GM18505 (cell line): ENCODE measurements around the gene JAKMIP3.

Experiments used
- ATAC-seq: cut with Tn5 transposase; IDR thresholded peaks from one replicate; pipeline ENCODE4 v1.9.1; 2021; ENCODE audit not compliant: unreplicated experiment
- POLR2A ChIP-seq: IDR thresholded peaks from 4 replicates; pipeline ENCODE4 v1.6.1; 2011; ENCODE audit warnings: borderline replicate concordance; ENCODE audit not compliant: insufficient read depth, insufficient read length; ENCODE audit errors: extremely low read depth

The JAKMIP3 gene

DNA sequence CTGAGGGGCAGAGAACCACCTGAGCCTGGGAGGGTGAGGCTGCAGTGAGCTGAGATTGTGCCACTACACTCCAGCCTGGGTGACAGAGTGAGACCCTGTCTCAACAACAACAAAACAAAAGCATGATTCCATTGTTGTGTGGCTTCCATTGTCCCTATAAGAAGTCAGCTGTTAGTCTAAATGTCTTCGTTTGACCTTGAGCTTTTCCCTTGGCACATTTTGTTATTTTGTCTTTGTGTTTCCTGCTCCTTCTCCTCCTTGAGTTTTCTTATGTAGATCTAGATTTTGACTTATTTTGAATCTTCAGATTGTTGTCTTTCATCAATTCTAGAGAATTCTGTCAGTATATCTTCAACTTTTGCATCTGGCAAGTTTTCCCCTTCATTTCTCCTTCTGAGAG is 13.6 kb upstream of the JAKMIP3 start:
- ATAC-seq = no peak
- no peak for TF ChIP-seq POLR2A

DNA sequence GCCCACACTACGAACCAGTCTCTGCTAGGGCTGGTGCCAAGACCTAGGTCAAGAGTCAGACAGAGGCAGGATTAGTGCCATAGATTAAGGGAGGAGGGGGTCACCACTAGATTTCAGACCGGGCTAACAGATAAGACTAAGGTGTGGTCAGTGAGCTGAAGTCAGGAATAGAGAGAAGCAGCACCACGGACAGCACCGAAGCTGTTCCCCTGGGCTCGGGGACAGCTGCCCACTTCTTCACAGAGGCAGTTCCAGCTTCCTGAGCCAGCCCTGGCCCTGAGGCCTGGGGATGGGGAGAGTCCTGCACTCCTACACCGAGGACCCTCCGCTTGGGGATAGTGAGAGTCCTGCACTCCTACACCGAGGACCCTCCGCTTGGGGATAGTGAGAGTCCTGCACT is 11.2 kb upstream of the JAKMIP3 start:
- ATAC-seq = no peak
- no peak for TF ChIP-seq POLR2A

DNA sequence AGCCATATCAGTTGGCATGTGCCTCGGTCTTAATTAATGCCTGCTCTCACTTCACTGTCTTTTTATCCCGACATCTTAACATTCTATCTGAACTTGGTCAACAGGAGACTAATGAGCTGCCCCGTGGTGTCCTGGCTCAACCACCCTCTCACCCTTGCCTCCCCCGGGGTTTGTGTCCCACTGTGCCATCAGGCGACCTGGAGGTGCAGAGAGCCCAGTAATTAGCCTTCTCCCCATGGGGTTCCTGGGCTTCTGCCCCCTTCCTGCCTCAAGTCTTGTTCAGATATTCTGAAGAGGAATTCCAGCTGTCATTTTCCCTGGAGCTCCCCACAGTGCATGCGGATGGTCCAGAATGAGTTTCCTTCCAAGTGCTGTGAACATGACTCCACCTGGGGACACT is 10.1 kb upstream of the JAKMIP3 start:
- no peak for TF ChIP-seq POLR2A
- no peak for ATAC-seq

DNA sequence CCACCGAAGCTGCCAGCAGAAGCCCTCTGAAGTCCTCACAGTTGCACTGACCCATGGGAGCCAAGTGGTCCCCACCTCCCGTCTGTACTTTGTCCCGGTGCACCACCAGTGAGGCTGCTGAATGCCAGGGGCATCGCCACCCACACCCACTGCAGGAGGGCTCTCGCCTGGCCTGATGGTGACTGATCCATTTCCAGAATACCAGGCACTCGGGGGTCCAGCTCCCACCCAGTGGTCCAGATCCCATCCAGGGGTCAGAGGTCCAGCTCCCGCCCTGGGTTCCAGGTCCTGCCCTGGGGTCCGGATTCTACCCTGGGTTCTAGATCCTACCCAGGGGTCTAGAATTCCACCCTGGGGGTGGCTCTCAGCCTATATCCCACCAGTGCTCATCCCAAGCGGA is 9.1 kb upstream of the JAKMIP3 start:
- no peak for TF ChIP-seq POLR2A
- ATAC-seq = no peak

DNA sequence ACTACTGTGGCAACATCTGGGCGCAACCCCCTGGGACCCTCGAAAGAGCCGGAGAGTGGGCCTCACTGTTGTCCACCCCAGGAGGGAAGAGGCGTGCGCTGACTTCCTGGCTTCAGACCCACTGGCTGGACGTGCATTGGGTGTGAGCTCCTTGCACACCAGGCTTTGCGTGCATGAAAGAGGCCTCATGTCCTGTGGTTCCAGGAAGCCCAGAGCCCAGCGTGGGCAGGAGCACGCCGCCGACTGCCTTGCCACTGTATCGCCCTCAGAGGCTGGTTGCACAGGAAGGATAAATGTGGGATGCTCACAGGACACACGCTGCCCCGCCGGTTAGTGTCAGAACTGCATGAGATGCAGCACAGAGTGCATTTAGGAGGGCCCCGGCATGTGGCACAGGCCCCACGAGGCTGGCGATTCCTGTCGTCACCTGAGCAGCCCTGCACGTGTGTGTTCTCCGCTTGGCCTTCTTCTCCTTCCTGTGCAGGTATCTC is 8.5 kb upstream of the JAKMIP3 start:
- no peak for ATAC-seq
- TF ChIP-seq POLR2A = no peak

DNA sequence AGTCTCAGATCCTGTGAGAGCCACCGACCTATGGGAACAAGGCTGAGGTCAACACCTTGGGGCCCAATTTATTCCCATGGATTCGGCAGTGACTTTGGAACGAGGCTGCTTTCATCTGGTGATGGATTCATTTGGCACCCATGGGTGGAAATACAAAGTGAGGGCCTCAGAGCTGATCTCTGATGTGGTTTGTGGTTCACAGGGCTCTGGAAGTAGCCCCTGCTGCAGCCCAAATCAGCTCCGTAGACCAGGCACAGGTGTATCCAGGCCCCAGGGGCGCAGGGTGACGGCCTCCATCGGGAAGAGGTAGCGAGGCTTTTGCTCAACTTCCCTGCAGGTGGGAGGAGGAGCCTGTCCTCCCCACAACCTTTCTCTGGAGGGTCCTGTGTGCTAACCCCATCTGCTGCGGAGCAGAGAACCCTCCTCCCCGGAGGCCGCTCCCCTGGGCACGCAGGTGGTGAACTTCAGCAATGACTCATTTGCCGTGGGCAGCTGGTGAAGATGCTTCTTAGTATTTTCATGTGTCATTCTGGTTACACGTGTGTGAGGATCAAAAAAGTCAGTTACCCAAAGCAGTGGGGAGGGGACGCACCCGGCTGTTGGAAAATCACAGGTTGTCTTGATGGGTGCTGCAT is 7.5 kb upstream of the JAKMIP3 start:
- no peak for TF ChIP-seq POLR2A
- ATAC-seq = peak; percentile 56

DNA sequence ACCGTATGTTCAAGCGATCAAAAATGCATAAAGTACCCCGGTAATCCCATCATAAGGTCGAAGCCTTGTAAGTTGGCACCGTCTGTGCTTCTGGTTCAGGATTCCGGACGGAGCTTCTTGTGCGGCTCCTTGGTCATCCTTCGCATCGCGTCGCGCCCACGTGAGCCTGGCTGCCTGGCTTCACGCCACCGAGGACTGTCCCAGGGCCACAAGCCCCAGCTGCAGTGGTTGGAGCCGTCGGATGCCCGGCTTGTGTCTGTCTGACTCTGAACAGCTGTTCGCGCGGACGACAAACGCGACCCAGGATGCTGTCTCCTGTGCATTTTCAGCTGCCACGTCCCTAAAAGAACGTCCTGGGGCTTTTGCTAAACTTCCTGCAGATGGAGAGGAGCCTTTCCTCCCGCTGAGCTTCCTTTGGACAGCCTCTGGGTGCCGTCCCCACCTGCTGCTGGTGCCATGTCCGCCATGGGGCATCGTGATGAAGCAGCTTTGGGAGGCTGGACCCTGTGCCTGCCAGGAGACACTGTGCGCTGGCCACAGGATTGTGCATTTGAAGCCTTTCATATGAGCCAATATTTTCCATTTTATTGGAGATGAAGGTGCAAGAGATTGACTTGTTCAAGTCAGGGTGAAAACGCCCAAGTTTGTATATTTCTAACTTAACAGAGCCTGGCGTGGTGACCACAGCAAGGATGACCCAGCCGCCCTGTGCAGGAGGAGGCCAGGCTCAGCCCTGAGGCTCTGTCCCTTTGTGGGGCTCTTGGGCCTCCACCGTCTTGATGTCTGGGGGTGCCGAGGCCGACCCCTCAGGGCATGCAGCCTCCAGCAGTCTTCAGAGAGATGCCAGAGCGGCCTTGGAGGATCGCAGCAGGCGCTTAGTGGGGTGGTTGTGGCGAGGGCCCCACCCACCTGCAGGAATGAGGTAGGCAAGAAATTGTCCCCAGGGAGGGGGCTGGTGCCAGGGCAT is 6.7 kb upstream of the JAKMIP3 start:
- no peak for TF ChIP-seq POLR2A
- no peak for ATAC-seq

DNA sequence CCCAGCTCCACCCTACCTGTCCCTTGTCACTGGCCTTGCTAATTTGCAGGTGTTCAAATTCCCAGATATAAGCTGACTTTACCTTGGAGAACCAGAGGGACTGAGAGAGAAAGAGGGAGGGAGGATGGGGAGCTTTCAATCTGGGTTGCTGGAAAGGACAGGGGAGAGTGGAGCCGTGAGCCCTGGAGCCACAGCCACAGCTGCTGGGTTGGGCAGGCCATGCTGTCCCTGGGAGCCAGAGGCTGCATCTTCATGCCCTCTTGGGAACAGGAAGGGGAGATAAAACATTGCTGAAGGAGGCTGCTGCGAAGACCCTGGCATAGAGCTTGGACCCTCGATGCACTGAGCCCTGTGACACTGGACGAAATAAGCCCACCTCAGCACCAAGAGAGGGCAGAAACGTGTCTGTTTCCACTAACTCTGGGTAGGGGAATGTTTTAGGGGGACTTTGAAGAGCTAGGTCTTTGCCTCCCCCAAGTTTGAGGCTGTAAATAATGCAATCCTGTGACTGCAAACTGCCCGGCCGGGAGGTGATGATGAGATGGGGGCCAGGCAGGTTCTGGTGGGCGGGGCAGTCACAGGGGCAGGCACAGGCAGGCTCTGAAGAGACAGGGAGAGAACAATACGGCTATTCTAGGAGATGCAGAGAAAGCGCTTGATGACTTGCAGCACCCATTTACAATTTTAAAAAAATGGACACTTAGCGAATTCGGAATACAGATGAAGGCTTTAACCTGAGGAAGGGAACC is 5.8 kb upstream of the JAKMIP3 start:
- no peak for TF ChIP-seq POLR2A
- no peak for ATAC-seq

DNA sequence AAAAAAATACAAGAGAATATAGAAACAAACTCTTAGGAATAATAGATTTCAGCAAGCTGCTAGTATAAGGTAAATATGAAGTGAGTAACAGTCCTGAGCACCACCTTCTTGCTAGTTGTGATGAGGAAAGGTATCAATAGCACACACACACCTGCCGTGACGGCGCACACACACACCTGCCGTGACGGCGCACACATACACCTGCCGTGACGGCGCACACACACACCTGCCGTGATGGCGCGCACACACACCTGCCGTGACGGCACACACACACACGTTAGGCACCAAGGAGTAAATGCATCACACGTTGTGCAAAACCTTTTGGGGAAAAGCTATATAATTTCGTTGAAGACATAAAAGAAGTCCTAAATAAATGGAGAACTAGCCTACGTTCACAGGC is 4.7 kb upstream of the JAKMIP3 start:
- no peak for TF ChIP-seq POLR2A
- no peak for ATAC-seq

DNA sequence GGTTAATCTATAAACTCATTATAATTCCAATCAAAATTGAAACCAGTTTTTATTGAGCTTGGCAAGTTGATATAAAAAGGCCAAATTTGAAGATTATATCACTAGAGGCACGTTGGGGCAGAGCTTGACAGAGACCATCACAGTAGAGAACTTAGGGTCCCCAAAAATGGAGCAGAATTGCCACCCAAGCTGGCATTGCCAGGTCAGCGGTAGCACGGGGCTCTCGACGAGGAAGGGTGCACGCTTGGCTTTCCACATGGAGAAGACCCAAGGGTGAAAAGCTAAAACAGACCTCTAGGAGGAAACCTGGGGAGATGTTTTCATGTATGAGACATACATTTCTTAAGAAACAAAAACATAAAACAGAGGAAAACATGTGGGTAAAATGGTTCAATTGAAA is 4.3 kb upstream of the JAKMIP3 start:
- ATAC-seq = no peak
- TF ChIP-seq POLR2A = no peak

DNA sequence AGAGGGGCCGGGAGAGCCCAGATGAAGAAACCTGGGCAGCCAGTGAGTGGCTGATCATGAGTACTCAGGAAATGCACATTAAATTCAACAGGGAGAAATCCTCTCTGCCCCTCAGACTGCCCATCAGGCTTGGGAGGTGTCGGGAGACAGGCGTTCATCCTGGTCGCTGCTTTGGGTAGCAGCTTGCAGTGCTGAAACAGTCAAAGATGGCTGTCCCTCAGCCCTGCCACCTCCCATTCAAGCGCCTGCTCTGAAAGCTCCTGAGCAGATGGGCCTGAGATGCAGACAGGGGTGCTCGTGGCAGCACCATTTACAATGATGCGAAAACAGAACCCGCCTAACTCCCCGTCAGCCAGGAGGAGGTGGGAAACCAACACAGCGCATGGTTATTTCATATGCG is 3.6 kb upstream of the JAKMIP3 start:
- no peak for ATAC-seq
- TF ChIP-seq POLR2A = no peak

DNA sequence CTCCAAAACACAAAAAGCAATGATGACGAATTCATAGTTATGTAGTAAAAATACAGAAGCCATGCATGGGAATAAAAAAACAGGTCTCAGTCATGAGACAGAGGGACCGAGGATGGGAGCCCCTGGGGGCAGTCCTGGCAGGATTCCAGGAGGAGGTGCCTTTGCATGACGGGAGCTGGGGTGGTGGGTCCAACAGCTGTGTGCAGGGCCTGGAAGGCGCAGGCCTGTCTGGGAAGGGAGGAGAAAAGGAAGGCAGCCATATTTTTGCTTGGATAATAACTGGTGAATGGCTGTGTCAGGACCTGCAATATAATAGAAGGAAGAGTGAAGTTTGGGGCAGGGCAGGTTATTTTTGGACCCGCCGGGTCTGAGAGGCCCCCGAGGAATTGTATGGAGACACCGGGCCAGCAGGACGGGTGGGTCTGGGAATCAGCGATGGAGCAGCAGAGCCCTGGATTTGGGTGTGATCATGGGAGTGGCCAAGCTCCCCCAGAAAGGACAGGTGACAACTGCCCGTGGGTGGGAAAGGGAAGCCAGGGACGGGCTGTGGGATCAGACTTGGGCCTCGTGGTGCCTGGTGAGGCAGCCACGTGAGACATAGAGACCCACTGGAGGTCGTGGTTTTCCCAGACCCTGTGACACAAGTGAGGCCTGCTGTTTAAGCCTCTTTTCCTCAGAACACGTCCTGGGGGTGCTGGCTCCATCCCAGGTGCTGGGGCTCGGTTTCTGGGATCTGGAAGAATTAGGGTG is 2.9 kb upstream of the JAKMIP3 start:
- ATAC-seq = no peak
- no peak for TF ChIP-seq POLR2A

DNA sequence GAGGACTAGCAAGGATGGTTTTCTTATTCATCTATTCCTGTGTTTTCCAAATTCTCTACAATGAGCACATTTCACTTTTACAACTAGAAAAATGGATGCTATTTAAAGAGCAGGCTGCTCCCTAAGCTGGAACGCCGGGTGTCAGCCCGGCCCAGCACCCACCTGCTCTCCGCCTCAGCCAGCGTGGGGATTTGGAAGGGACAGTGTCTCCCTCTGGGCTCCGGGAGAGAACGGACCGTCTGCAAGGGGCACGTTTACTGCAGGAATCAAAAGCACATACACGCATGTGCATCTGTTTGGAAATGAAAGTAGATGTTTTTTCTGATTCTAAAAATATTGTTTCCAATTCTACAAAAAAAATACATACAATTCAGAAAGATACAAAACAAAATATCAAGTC is 2.3 kb upstream of the JAKMIP3 start:
- no peak for ATAC-seq
- no peak for TF ChIP-seq POLR2A
